GM19238 (cell line): Measurements from ENCODE around the gene C10orf95.
"Not testable (repeated sequence)": the region's sequence is repeated elsewhere in the genome, so short reads cannot be mapped to it uniquely, and the experiment has no call there.

Experiments
- DNase-seq: peaks from one replicate; pipeline ENCODE4 v3.0.0; 2011; ENCODE audit warnings: low spot score; ENCODE audit not compliant: insufficient read length

C10orf95 gene

GRCh38 chr10:102451105-102451969 is at the start of gene C10orf95:
Gene C10orf95 (minus strand): TSS chr10:102451543. CDS start chr10:102451093, 450 bp downstream.
- no peak for DNase-seq

- not testable (repeated sequence) for DNase-seq
These were observed 49.3 kb upstream of the C10orf95 start for GRCh38 chr10:102500686-102501085.

- no peak for DNase-seq
These were observed 48.0 kb upstream of the C10orf95 start for GRCh38 chr10:102499356-102499755.

GRCh38 chr10:102497545-102497944 is 46.2 kb upstream of the C10orf95 start:
- no peak for DNase-seq

GRCh38 chr10:102493771-102494170 is 42.4 kb upstream of the C10orf95 start:
- no peak for DNase-seq

GRCh38 chr10:102492983-102493382 is 41.6 kb upstream of the C10orf95 start:
- DNase-seq: no peak

- DNase-seq: no peak
These were observed 41.1 kb upstream of the C10orf95 start for GRCh38 chr10:102492344-102492939.

- DNase-seq: no peak
These were observed 39.8 kb upstream of the C10orf95 start for GRCh38 chr10:102491136-102491535.

GRCh38 chr10:102485093-102485784 is 33.9 kb upstream of the C10orf95 start:
- DNase-seq: no peak

GRCh38 chr10:102484021-102484420 is 32.7 kb upstream of the C10orf95 start:
- DNase-seq: no peak

GRCh38 chr10:102480396-102480795 is 29.1 kb upstream of the C10orf95 start:
- DNase-seq: no peak

- no peak for DNase-seq
These were observed 28.3 kb upstream of the C10orf95 start for GRCh38 chr10:102479651-102480050.

- no peak for DNase-seq
These were observed 25.3 kb upstream of the C10orf95 start for GRCh38 chr10:102476466-102477141.

- no peak for DNase-seq
These were observed 24.2 kb upstream of the C10orf95 start for GRCh38 chr10:102475451-102476040.

- DNase-seq: no peak
These were observed 22.3 kb upstream of the C10orf95 start for GRCh38 chr10:102473445-102474331.

GRCh38 chr10:102470579-102471546 is 19.5 kb upstream of the C10orf95 start:
- no peak for DNase-seq

GRCh38 chr10:102468683-102469082 is 17.3 kb upstream of the C10orf95 start:
- no peak for DNase-seq

- DNase-seq: no peak
These were observed 16.7 kb upstream of the C10orf95 start for GRCh38 chr10:102467971-102468438.

GRCh38 chr10:102467318-102467717 is 16.0 kb upstream of the C10orf95 start:
- no peak for DNase-seq
